H1 (cell line): ENCODE measurements around the gene MCL1. TPM values are rescaled to one million over a fixed set of nuclear protein-coding genes. Genes with fewer than 3 reads are reported as not detected.
"Not testable (repeated sequence)": the region's sequence is repeated elsewhere in the genome, so short reads cannot be mapped to it uniquely, and the experiment has no call there.

ENCODE experiments used
- CTCF ChIA-PET: fragments of 300-600 bp; sonication (Branson Sonifier 250); formaldehyde crosslinking; loops from one replicate; lab custom pipeline; 2021; ENCODE audit not compliant: partially characterized antibody; lab: Charles Lee
- POLR2A ChIA-PET: fragments of 300-600 bp; sonication (Branson Sonifier 250); formaldehyde crosslinking; loops from one replicate; lab custom pipeline; 2021; ENCODE audit warnings: inconsistent platforms; ENCODE audit not compliant: partially characterized antibody; lab: Charles Lee
- DNase-seq, 2 experiments: peaks; one replicate each; pipeline versions ENCODE4 v3.0.0 to v3.0.0-alpha.2; 2010 to 2022; ENCODE audit warnings: low spot score in 2 of 2, low read depth in 1 of 2, mixed read lengths in 1 of 2
- FAIRE-seq: peaks from 2 replicates; lab custom pipeline; 2011; peaks lifted over from hg19 to GRCh38; lab: Jason Lieb, UNC
- H2AFZ ChIP-seq: 2 replicates; pipeline ENCODE4 v1.8.1; 2012; ENCODE audit warnings: low read length, inconsistent platforms
- H2AK5ac ChIP-seq: 2 replicates; pipeline ENCODE4 v1.6.1; 2013; ENCODE audit warnings: low read depth, low read length
- H2BK120ac ChIP-seq: replicated peaks from 2 replicates; pipeline ENCODE3; 2013; ENCODE audit warnings: low read depth, low read length, inconsistent platforms
- H2BK12ac ChIP-seq: 2 replicates; pipeline ENCODE4 v1.6.1; 2013; ENCODE audit warnings: low read depth, low read length
- H2BK15ac ChIP-seq: 2 replicates; pipeline ENCODE4 v1.6.1; 2013; ENCODE audit warnings: low read length
- H2BK20ac ChIP-seq: 2 replicates; pipeline ENCODE4 v1.6.1; 2013; ENCODE audit warnings: low read length
- H2BK5ac ChIP-seq: 2 replicates; pipeline ENCODE4 v1.6.1; 2013; ENCODE audit warnings: low read depth, low read length
- H3K14ac ChIP-seq: 2 replicates; pipeline ENCODE4 v1.6.1; 2013; ENCODE audit warnings: inconsistent platforms; ENCODE audit not compliant: insufficient read length
- H3K18ac ChIP-seq: 2 replicates; pipeline ENCODE4 v1.6.1; 2013; ENCODE audit warnings: low read length; ENCODE audit errors: extremely low read depth
- H3K23ac ChIP-seq: 2 replicates; pipeline ENCODE4 v1.6.1; 2013; ENCODE audit warnings: inconsistent platforms; ENCODE audit not compliant: insufficient read length
- H3K23me2 ChIP-seq: 2 replicates; pipeline ENCODE4 v1.6.1; 2013; ENCODE audit warnings: low read depth, low read length
- H3K27ac ChIP-seq: 2 replicates; pipeline ENCODE4 v1.6.1; 2011; ENCODE audit warnings: low read depth, low read length, inconsistent platforms
- H3K27me3 ChIP-seq, 4 experiments: replicated peaks in 1 of 4; 1 replicate in 1 of 4; 2 replicates in 3 of 4; pipeline versions ENCODE4 v1.6.1 to v1.8.1; 2011 to 2013; ENCODE audit warnings: low read length in 3 of 4, mild to moderate bottlenecking in 3 of 4, inconsistent platforms in 2 of 4, mixed read lengths in 2 of 4, moderate library complexity in 1 of 4; ENCODE audit not compliant: control insufficient read depth in 3 of 4, insufficient read depth in 3 of 4; ENCODE audit errors: extremely low read depth in 1 of 4
- H3K36me3 ChIP-seq, 4 experiments: 2 replicates each; pipeline versions ENCODE4 v1.6.1 to v1.8.1; 2011 to 2013; ENCODE audit warnings: mild to moderate bottlenecking in 4 of 4, low read length in 3 of 4, moderate library complexity in 2 of 4, control low read depth in 1 of 4, inconsistent platforms in 1 of 4; ENCODE audit not compliant: insufficient read depth in 4 of 4, control insufficient read depth in 2 of 4
- H3K4ac ChIP-seq: replicated peaks from 2 replicates; pipeline ENCODE3; 2013; ENCODE audit warnings: low read length, low read depth, mixed read lengths, inconsistent platforms; ENCODE audit not compliant: insufficient read length
- H3K4me1 ChIP-seq, 4 experiments: replicated peaks in 1 of 4; 1 replicate in 1 of 4; 2 replicates in 3 of 4; pipeline versions ENCODE4 v1.6.1 to v1.8.1; 2011 to 2013; ENCODE audit warnings: low read length in 3 of 4, inconsistent platforms in 2 of 4, mixed read lengths in 1 of 4; ENCODE audit not compliant: insufficient read depth in 4 of 4, control insufficient read depth in 3 of 4
- H3K4me2 ChIP-seq, 2 experiments: 2 replicates each; pipeline versions ENCODE4 v1.6.1 to v1.8.1; 2011 to 2013; ENCODE audit warnings: low read depth in 2 of 2, low read length in 2 of 2, control low read depth in 1 of 2, inconsistent platforms in 1 of 2, mild to moderate bottlenecking in 1 of 2; ENCODE audit not compliant: insufficient read depth in 1 of 2
- H3K4me3 ChIP-seq, 4 experiments: fragments of 200-600, 300-600 bp in 1 of 4; sonication (generic), shearing (Covaris generic), sonication (Bioruptor Twin) in 1 of 4; 2 replicates each; pipeline versions ENCODE4 v1.5.1 to v1.8.1; 2011 to 2016; ENCODE audit warnings: low read length in 4 of 4, low read depth in 3 of 4, control low read depth in 2 of 4, inconsistent platforms in 2 of 4, mild to moderate bottlenecking in 2 of 4, mixed read lengths in 1 of 4, moderate library complexity in 1 of 4; ENCODE audit not compliant: insufficient read depth in 2 of 4; ENCODE audit errors: extremely low read depth in 1 of 4
- H3K56ac ChIP-seq: replicated peaks from 2 replicates; pipeline ENCODE3; 2013; ENCODE audit warnings: low read depth, mild to moderate bottlenecking, mixed read lengths, low read length, inconsistent platforms; ENCODE audit not compliant: insufficient read length
- H3K79me1 ChIP-seq: 2 replicates; pipeline ENCODE4 v1.6.1; 2013; ENCODE audit warnings: low read depth, low read length, control low read depth
- H3K79me2 ChIP-seq, 2 experiments: 2 replicates each; pipeline versions ENCODE4 v1.6.1 to v1.8.1; 2012 to 2013; ENCODE audit warnings: low read length in 2 of 2, mild to moderate bottlenecking in 2 of 2, inconsistent platforms in 1 of 2; ENCODE audit not compliant: insufficient read depth in 2 of 2, control insufficient read depth in 1 of 2
- H3K9ac ChIP-seq, 4 experiments: replicated peaks in 1 of 4; 1 replicate in 1 of 4; 2 replicates in 3 of 4; pipeline versions ENCODE4 v1.6.1 to v1.8.1; 2011 to 2013; ENCODE audit warnings: low read depth in 3 of 4, low read length in 3 of 4, control low read depth in 2 of 4, mild to moderate bottlenecking in 2 of 4, moderate library complexity in 2 of 4, inconsistent platforms in 1 of 4; ENCODE audit errors: extremely low read depth in 1 of 4
- H3K9me3 ChIP-seq, 2 experiments: 2 replicates each; pipeline versions ENCODE4 v1.6.1 to v1.8.1; 2012 to 2013; ENCODE audit warnings: mild to moderate bottlenecking in 2 of 2, moderate library complexity in 2 of 2, control low read depth in 1 of 2, inconsistent platforms in 1 of 2, low read depth in 1 of 2, low read length in 1 of 2, mixed read lengths in 1 of 2; ENCODE audit not compliant: insufficient read depth in 2 of 2
- H4K20me1 ChIP-seq, 2 experiments: replicated peaks in 1 of 2; 2 replicates each; pipeline versions ENCODE3 to v1.8.1; 2011 to 2013; ENCODE audit warnings: inconsistent platforms in 2 of 2, low read length in 2 of 2, mild to moderate bottlenecking in 1 of 2; ENCODE audit not compliant: insufficient read depth in 2 of 2, control insufficient read depth in 1 of 2
- H4K5ac ChIP-seq: 2 replicates; pipeline ENCODE4 v1.6.1; 2013; ENCODE audit warnings: low read length, low read depth, mixed read lengths, inconsistent platforms; ENCODE audit not compliant: insufficient read length
- H4K8ac ChIP-seq: 2 replicates; pipeline ENCODE4 v1.8.0; 2013; ENCODE audit warnings: mild to moderate bottlenecking, moderate library complexity, low read length, inconsistent platforms; ENCODE audit not compliant: insufficient read depth; ENCODE audit errors: extremely low read depth
- H4K91ac ChIP-seq: replicated peaks from 2 replicates; pipeline ENCODE3; 2013; ENCODE audit warnings: low read length, mixed read lengths, inconsistent platforms; ENCODE audit not compliant: insufficient read length
- WGBS, 2 experiments: shearing (Covaris generic) in 1 of 2; methylation state at CpG; one replicate each; pipeline versions ENCODE4 v1.1.6 to v1.1.7; 2013 to 2015; ENCODE audit warnings: low lambda C conversion rate in 2 of 2, mixed read lengths in 2 of 2, inconsistent platforms in 1 of 2, low coverage in 1 of 2, missing lambda C conversion rate in 1 of 2; ENCODE audit not compliant: insufficient replicate concordance in 2 of 2, insufficient coverage in 1 of 2, insufficient read length in 1 of 2; ENCODE audit errors: extremely low coverage in 1 of 2, missing lambda C conversion rate in 1 of 2; 5-methylcytosine and 5-hydroxymethylcytosine counted together
- polyA plus RNA-seq, 7 experiments: library from polyadenylated mRNA; depleted of rRNA in 3 of 7; stranded (reverse) in 5 of 7; unstranded in 2 of 7; fragments of >200 nt in 5 of 7; fragments of 200-250 nt in 2 of 7; gene quantifications; 1 replicate in 5 of 7; 2 replicates in 1 of 7; 4 replicates in 1 of 7; pipeline versions ENCODE4 v1.2.1 to v1.2.3, GENCODE V29; 2011 to 2013; ENCODE audit warnings: missing spikeins in 2 of 7, mixed read lengths in 2 of 7
- total RNA-seq: library from RNA; stranded (reverse); fragmentation: NEBNext Ultra II Directional; extraction: Animal tissue kit (Norgen Biotek cat#: 25700); gene quantifications from 2 replicates; pipeline ENCODE4 v1.2.1, GENCODE V29; 2021

Gene MCL1
- total and polyA plus RNA-seq, 2 of the 8 experiments (the other 6 are each of a cell fraction or from before 2014, with no cell fraction given): 61.1 to 218 TPM

GRCh38 chr1:150580966-150581365 is 1.6 kb upstream of the MCL1 start:
- H2BK15ac ChIP-seq, H2BK20ac ChIP-seq, DNase-seq, H4K8ac ChIP-seq, H2BK5ac ChIP-seq, H2BK12ac ChIP-seq, H3K9me3 ChIP-seq, H3K14ac ChIP-seq, H4K5ac ChIP-seq, H3K23ac ChIP-seq, H3K56ac ChIP-seq, H3K9ac ChIP-seq, H3K27me3 ChIP-seq, H4K91ac ChIP-seq, H3K23me2 ChIP-seq, FAIRE-seq, H3K18ac ChIP-seq, H2AFZ ChIP-seq, H3K4ac ChIP-seq, H3K4me3 ChIP-seq, H3K27ac ChIP-seq, H2BK120ac ChIP-seq, H3K79me1 ChIP-seq, H2AK5ac ChIP-seq: not testable (repeated sequence)
- Histone ChIP-seq H3K79me2 (peaks cover 26 to 32% of the 10 kb centered on the region in 2 experiments), H4K20me1 (peaks cover 18 to 22% of the 10 kb centered on the region in 2 experiments), H3K4me2 (peak overlapping the region in 1 of 2 experiments; percentile 72; a peak in 1 of 4 replicates), H3K36me3 (peaks cover 11 to 28% (median 17%) of the 10 kb centered on the region in 4 experiments), H3K4me1 (peaks cover 0 to 13% (median 4%) of the 10 kb centered on the region in 4 experiments; a peak in 4 of 7 replicates)
- ChIA-PET POLR2A (interaction anchor here (0.8 to 43.7 kb wide), 5 partner anchors 9 to 142 kb away, joined by 3 to 1380 read pairs (median 34); partner anchors contain the start of genes ADAMTSL4 and ENSA), CTCF (interaction anchor here (1.9 to 3.5 kb wide), 2 partner anchors 21 to 40 kb away, joined by 6 to 29 read pairs; no protein-coding TSS in a partner anchor)
- whole genome bisulfite sequencing, 2 experiments: 94% methylated on average over 3 of the region's 3 CpGs; no CpG with 5 or more reads in 1 of the 2 experiments
